Motor neuron (in vitro differentiated cells): ENCODE results near the gene DUSP7. TPM values are rescaled to one million over a fixed set of nuclear protein-coding genes. Genes with fewer than 3 reads are reported as not detected.

Experiments used
- ATAC-seq, 8 experiments: fragments of 200-7000 bp; cut with Tn5 transposase; replicated peaks in 6 of 8; 2 replicates each; pipeline ENCODE4 v1.8.0; 2021; ENCODE audit warnings: mild to moderate bottlenecking in 8 of 8, moderate library complexity in 8 of 8
- H3K27ac ChIP-seq, 2 donors: fragments of 250-450 bp; sonication (Bioruptor Pico); 2 replicates each; pipeline ENCODE4 v1.9.0; 2021; ENCODE audit warnings: antibody characterized with exemption in 2 of 2, mild to moderate bottlenecking in 2 of 2, moderate library complexity in 1 of 2
- H3K4me1 ChIP-seq, 2 donors: fragments of 250-450 bp; sonication (Bioruptor Pico); replicated peaks in 1 of 2; 2 replicates each; pipeline ENCODE4 v1.6.1; 2021; ENCODE audit warnings: antibody characterized with exemption in 2 of 2, mild to moderate bottlenecking in 2 of 2, moderate library complexity in 1 of 2
- H3K4me3 ChIP-seq, 5 donors: fragments of 250-450 bp; sonication (Bioruptor Pico); 2 replicates each; pipeline ENCODE4 v1.9.0; 2021; ENCODE audit warnings: antibody characterized with exemption in 5 of 5, mild to moderate bottlenecking in 5 of 5, moderate library complexity in 4 of 5
- WGBS, 10 experiments: fragments of 450-650 bp; shearing (Covaris generic); methylation state at CpG; one replicate each; pipeline ENCODE4 v1.0.0; 2022; 5-methylcytosine and 5-hydroxymethylcytosine counted together
- in situ Hi-C, 9 experiments: fragments of 400-800 bp; cut with MboI; loops; one replicate each; pipeline ENCODE4 v1.15.0; 2021; ENCODE audit warnings: low sequenced_read_pairs in 9 of 9, low pct_unique_long_range_greater_than_20kb in 2 of 9; ENCODE audit not compliant: unreplicated experiment in 9 of 9
- total RNA-seq, 8 experiments: library from RNA; unstranded; fragments of 300-600 nt; gene quantifications; 2 replicates each; pipeline versions ENCODE4 v1.2.3 to v1.2.4, GENCODE V29; 2022

Gene DUSP7
- total RNA-seq, 8 experiments from 2014 or later = 6.9 to 12.9 (median 8.8) TPM

- in situ Hi-C loops = no loop called here
- no peak overlapping the region for H3K4me3 ChIP-seq
- no peak overlapping the region for H3K27ac ChIP-seq
- WGBS, 10 experiments = 100% methylated on average over 1 to 2 of the region's 5 CpGs; no CpG with 5 or more reads in 4 of the 10 experiments
- ATAC-seq = no peak
- H3K4me1 ChIP-seq = peaks cover 11 to 20% of the 10 kb centered on the region in 2 donors
These were observed 27.3 kb upstream of the DUSP7 start for GRCh38 chr3:52083556-52084087.

- Histone ChIP-seq H3K27ac (no peak overlapping the region), H3K4me1 (peaks cover 4 to 13% of the 10 kb centered on the region in 2 donors), H3K4me3 (no peak overlapping the region)
- WGBS, 10 experiments = 60 to 100% (median 83%) methylated on average over 1 to 2 of the region's 8 CpGs; no CpG with 5 or more reads in 7 of the 10 experiments
- no peak for ATAC-seq
- in situ Hi-C loops = no loop called here
These were observed 26.6 kb upstream of the DUSP7 start for GRCh38 chr3:52082951-52083350.

GRCh38 chr3:52080830-52081719 lies 24.7 kb upstream of the DUSP7 start:
- Histone ChIP-seq H3K4me3 (no peak overlapping the region), H3K27ac (no peak overlapping the region), H3K4me1 (no peaks in the 10 kb centered on the region)
- WGBS, 10 experiments = 74 to 100% (median 87%) methylated on average over 1 to 20 of the region's 21 CpGs; no CpG with 5 or more reads in 2 of the 10 experiments
- no peak for ATAC-seq
- in situ Hi-C loops = no loop called here

- WGBS, 10 experiments = 100% methylated on average over 1 of the region's 5 CpGs; no CpG with 5 or more reads in 7 of the 10 experiments
- no peak overlapping the region for H3K4me3 ChIP-seq
- no peak overlapping the region for H3K27ac ChIP-seq
- ATAC-seq = no peak
- in situ Hi-C loops = no loop called here
- H3K4me1 ChIP-seq = peaks cover 0 to 6% of the 10 kb centered on the region in 2 donors
These were observed 23.6 kb upstream of the DUSP7 start for GRCh38 chr3:52079958-52080357.

GRCh38 chr3:52078781-52079560 lies 22.6 kb upstream of the DUSP7 start:
- Histone ChIP-seq H3K4me3 (no peak overlapping the region), H3K4me1 (peaks cover 0 to 6% of the 10 kb centered on the region in 2 donors), H3K27ac (no peak overlapping the region)
- no peak for ATAC-seq
- WGBS, 10 experiments = 79 to 100% (median 93%) methylated on average over 1 to 6 of the region's 19 CpGs; no CpG with 5 or more reads in 6 of the 10 experiments
- in situ Hi-C loops = no loop called here

- Histone ChIP-seq H3K4me1 (peaks cover 0 to 6% of the 10 kb centered on the region in 2 donors), H3K27ac (no peak overlapping the region), H3K4me3 (no peak overlapping the region)
- no peak for ATAC-seq
- WGBS, 10 experiments = 20 to 94% (median 57%) methylated on average over 1 to 3 of the region's 3 CpGs; no CpG with 5 or more reads in 3 of the 10 experiments
- in situ Hi-C loops = no loop called here
These were observed 21.6 kb upstream of the DUSP7 start for GRCh38 chr3:52077925-52078324.

GRCh38 chr3:52076896-52077780 lies 20.8 kb upstream of the DUSP7 start:
- H3K4me3 ChIP-seq = no peak overlapping the region
- peaks cover 0 to 6% of the 10 kb centered on the region in 2 donors for H3K4me1 ChIP-seq
- 33 to 100% (median 80%) methylated on average over 1 to 8 of the region's 14 CpGs; no CpG with 5 or more reads in 3 of the 10 experiments for WGBS, 10 experiments
- peak in 1 of 8 experiments; percentile 38 for ATAC-seq
- in situ Hi-C loops = no loop called here
- no peak overlapping the region for H3K27ac ChIP-seq

GRCh38 chr3:52073490-52073889 lies 17.1 kb upstream of the DUSP7 start:
- 76 to 100% (median 80%) methylated on average over 1 to 4 of the region's 7 CpGs; no CpG with 5 or more reads in 7 of the 10 experiments for WGBS, 10 experiments
- Histone ChIP-seq H3K27ac (no peak overlapping the region), H3K4me1 (peaks cover 0 to 8% of the 10 kb centered on the region in 2 donors), H3K4me3 (no peak overlapping the region)
- in situ Hi-C loops = no loop called here
- ATAC-seq = no peak

- Histone ChIP-seq H3K4me1 (peaks cover 4 to 16% of the 10 kb centered on the region in 2 donors), H3K27ac (no peak overlapping the region), H3K4me3 (no peak overlapping the region)
- in situ Hi-C loops = no loop called here
- ATAC-seq = no peak
- WGBS, 10 experiments = 53 to 100% (median 82%) methylated on average over 1 to 8 of the region's 8 CpGs; no CpG with 5 or more reads in 3 of the 10 experiments
These were observed 16.1 kb upstream of the DUSP7 start for GRCh38 chr3:52072471-52072870.

GRCh38 chr3:52072020-52072419 lies 15.6 kb upstream of the DUSP7 start:
- 78 to 100% (median 100%) methylated on average over 1 to 4 of the region's 5 CpGs; no CpG with 5 or more reads in 7 of the 10 experiments for WGBS, 10 experiments
- H3K4me1 ChIP-seq = peaks cover 4 to 16% of the 10 kb centered on the region in 2 donors
- ATAC-seq = no peak
- in situ Hi-C loops = no loop called here
- H3K27ac ChIP-seq = no peak overlapping the region
- H3K4me3 ChIP-seq = no peak overlapping the region

GRCh38 chr3:52070724-52071621 lies 14.6 kb upstream of the DUSP7 start:
- in situ Hi-C loops = no loop called here
- H3K27ac ChIP-seq = no peak overlapping the region
- H3K4me1 ChIP-seq = peaks cover 4 to 16% of the 10 kb centered on the region in 2 donors
- WGBS, 10 experiments = 40 to 100% (median 85%) methylated on average over 1 to 8 of the region's 22 CpGs; no CpG with 5 or more reads in 1 of the 10 experiments
- peak in 1 of 8 experiments; percentile 24 for ATAC-seq
- no peak overlapping the region for H3K4me3 ChIP-seq
